Testis (tissue), 2 donors: Measurements from ENCODE around the gene RIOK2.

Source experiments
- POLR2A ChIP-seq: fragments of 450-650 bp; IDR thresholded peaks from one replicate; pipeline ENCODE4 v1.6.1; 2017; ENCODE audit warnings: antibody characterized with exemption, mild to moderate bottlenecking, moderate library complexity
- TF ChIP-seq, protein P1 (sequence below), 3 experiments: fragments of 450-650 bp in 2 of 3; fragments of 200-600 bp in 1 of 3; sonication (generic) in 1 of 3; IDR thresholded peaks; one replicate each; pipeline ENCODE4 v1.5.1; 2016 to 2019; ENCODE audit warnings: antibody characterized with exemption in 3 of 3, mild to moderate bottlenecking in 2 of 3, moderate library complexity in 1 of 3

GRCh38 chr5:97183930-97184213 is 825 bp upstream of the RIOK2 start:
- TF ChIP-seq, protein P1, sequence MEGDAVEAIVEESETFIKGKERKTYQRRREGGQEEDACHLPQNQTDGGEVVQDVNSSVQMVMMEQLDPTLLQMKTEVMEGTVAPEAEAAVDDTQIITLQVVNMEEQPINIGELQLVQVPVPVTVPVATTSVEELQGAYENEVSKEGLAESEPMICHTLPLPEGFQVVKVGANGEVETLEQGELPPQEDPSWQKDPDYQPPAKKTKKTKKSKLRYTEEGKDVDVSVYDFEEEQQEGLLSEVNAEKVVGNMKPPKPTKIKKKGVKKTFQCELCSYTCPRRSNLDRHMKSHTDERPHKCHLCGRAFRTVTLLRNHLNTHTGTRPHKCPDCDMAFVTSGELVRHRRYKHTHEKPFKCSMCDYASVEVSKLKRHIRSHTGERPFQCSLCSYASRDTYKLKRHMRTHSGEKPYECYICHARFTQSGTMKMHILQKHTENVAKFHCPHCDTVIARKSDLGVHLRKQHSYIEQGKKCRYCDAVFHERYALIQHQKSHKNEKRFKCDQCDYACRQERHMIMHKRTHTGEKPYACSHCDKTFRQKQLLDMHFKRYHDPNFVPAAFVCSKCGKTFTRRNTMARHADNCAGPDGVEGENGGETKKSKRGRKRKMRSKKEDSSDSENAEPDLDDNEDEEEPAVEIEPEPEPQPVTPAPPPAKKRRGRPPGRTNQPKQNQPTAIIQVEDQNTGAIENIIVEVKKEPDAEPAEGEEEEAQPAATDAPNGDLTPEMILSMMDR (IDR thresholded peaks at IDR 0.05), result no peak
- no peak for TF ChIP-seq POLR2A
